SJSA1 (cell line): ENCODE measurements around the gene TOLLIP. TPM values are rescaled to one million over a fixed set of nuclear protein-coding genes. Genes with fewer than 3 reads are reported as not detected.
"Not testable (repeated sequence)": the region's sequence is repeated elsewhere in the genome, so short reads cannot be mapped to it uniquely, and the experiment has no call there.

Experiments used
- DNase-seq, 2 experiments: peaks; one replicate each; pipeline ENCODE4 v3.0.0-alpha.2; 2015 to 2020; ENCODE audit warnings: low spot score in 2 of 2, low read depth in 1 of 2
- H3K27ac ChIP-seq: fragments of 250-450 bp; sonication (Bioruptor Pico); 2 replicates; pipeline ENCODE4 v1.5.1; 2020; ENCODE audit warnings: mild to moderate bottlenecking, moderate library complexity
- H3K27me3 ChIP-seq: fragments of 250-450 bp; sonication (Bioruptor Pico); replicated peaks from 2 replicates; pipeline ENCODE4 v1.5.1; 2020; ENCODE audit warnings: mild to moderate bottlenecking, moderate library complexity
- H3K36me3 ChIP-seq: fragments of 250-450 bp; sonication (Bioruptor Pico); 2 replicates; pipeline ENCODE4 v1.5.1; 2020; ENCODE audit warnings: mild to moderate bottlenecking
- H3K4me1 ChIP-seq: fragments of 250-450 bp; sonication (Bioruptor Pico); replicated peaks from 2 replicates; pipeline ENCODE4 v1.6.1; 2021; ENCODE audit warnings: mild to moderate bottlenecking
- H3K4me3 ChIP-seq: fragments of 250-450 bp; sonication (Bioruptor Pico); 2 replicates; pipeline ENCODE4 v1.5.1; 2020; ENCODE audit warnings: mild to moderate bottlenecking
- H3K9me3 ChIP-seq: fragments of 250-450 bp; sonication (Bioruptor Pico); replicated peaks from 2 replicates; pipeline ENCODE4 v1.5.1; 2020; ENCODE audit warnings: mild to moderate bottlenecking
- total RNA-seq: library from RNA; depleted of rRNA; stranded (reverse); fragments of >200 nt; shearing (Covaris generic); gene quantifications from 2 replicates; pipeline ENCODE4 v1.2.3, GENCODE V29; 2014

The TOLLIP gene
- total RNA-seq, 1 experiment from 2014 or later = 18.8 TPM

GRCh38 chr11:1348146-1348795 is 38.8 kb upstream of the TOLLIP start:
- Histone ChIP-seq H3K4me1 (no peaks in the 10 kb centered on the region), H3K4me3 (no peak overlapping the region), H3K9me3 (no peaks in the 10 kb centered on the region), H3K36me3 (no peaks in the 10 kb centered on the region), H3K27ac (no peak overlapping the region), H3K27me3 (no peaks in the 10 kb centered on the region)
- no peak for DNase-seq

GRCh38 chr11:1347411-1347999 is 38.1 kb upstream of the TOLLIP start:
- H3K27me3 ChIP-seq, DNase-seq, H3K9me3 ChIP-seq, H3K4me1 ChIP-seq, H3K36me3 ChIP-seq, H3K27ac ChIP-seq, H3K4me3 ChIP-seq: not testable (repeated sequence)

DNA sequence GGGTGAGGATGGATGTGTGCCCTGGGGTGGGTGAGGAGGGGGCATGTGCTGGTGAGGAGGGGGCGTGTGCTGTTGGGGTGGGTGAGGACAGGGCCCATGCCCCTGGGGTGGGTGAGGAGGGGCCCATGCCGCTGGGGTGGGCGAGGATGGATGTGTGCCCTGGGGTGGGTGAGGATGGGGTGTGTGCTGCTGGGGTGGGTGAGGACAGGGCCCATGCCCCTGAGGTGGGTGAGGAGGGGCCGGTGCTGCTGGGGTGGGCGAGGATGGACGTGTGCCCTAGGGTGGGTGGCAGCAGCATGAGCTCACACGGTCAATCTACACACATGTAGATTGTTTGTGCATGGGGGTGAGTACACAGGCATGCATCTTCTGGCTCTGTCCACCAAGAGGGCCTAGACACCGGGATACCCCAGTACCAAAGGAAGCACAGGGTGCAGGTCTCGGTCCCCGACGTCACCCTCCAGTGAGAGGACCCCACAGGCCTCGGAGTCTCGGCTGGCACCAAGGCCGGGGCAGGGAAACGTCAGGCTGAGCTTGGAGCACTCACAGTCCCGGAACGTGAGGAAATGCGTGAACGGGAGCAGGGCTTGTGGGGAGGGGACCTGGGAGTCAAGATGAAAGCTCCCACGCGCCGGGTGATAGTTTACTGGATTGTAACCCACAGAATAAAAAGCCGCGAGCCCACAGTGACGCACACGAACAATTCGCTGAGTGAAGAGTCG is 37.4 kb upstream of the TOLLIP start:
- H3K27me3 ChIP-seq = no peaks in the 10 kb centered on the region
- no peak overlapping the region for H3K4me3 ChIP-seq

DNA sequence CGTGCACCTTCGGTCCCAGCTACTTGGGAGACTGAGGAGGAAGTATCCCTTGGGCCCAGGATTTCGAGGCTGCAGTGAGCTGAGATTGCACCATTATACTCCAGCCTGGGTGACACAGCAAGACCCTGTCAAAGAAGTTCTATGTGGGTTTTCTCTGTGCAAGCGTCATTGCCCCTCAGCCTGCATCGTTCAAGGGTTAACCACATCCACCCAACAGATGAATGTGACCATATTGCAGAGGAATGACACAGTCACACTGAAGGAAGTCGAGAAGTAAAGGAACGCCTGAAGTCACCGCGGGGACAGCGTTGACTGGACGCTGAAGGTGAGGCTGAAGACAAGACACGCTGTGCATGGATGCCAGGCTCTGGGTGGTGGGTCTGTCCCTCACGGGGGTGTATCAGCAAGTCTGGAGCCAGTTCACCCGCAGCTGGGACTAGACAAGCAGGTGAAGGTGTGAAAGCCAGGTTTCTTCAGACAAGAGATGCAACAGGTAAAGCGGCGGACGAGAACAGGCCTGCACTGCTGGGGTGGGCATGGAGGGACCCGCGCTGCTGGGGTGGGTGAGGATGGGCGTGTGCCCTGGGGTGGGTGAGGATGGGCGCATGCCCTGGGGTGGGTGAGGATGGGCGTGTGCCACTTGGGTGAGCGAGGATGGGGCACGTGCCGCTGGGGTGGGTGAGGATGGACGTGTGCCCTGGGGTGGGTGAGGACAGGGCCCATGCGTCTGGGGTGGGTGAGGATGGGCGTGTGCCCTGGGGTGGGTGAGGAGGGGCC is 36.5 kb upstream of the TOLLIP start:
- no peaks in the 10 kb centered on the region for H3K9me3 ChIP-seq
- H3K4me3 ChIP-seq = no peak overlapping the region
- no peak overlapping the region for H3K27ac ChIP-seq
- DNase-seq = no peak
- no peaks in the 10 kb centered on the region for H3K4me1 ChIP-seq
- H3K36me3 ChIP-seq = no peaks in the 10 kb centered on the region
- no peaks in the 10 kb centered on the region for H3K27me3 ChIP-seq

More for the DNA sequence above, 37.4 kb upstream of the TOLLIP start:
- H3K4me1 ChIP-seq = no peaks in the 10 kb centered on the region
- no peaks in the 10 kb centered on the region for H3K9me3 ChIP-seq
- DNase-seq = no peak
- no peaks in the 10 kb centered on the region for H3K36me3 ChIP-seq
- no peak overlapping the region for H3K27ac ChIP-seq

- Histone ChIP-seq H3K27me3 (no peaks in the 10 kb centered on the region), H3K9me3 (no peaks in the 10 kb centered on the region), H3K4me3 (no peak overlapping the region), H3K36me3 (no peaks in the 10 kb centered on the region), H3K4me1 (peaks cover 9% of the 10 kb centered on the region), H3K27ac (no peak overlapping the region)
- no peak for DNase-seq
Observed at GRCh38 chr11:1344056-1344635, 34.7 kb upstream of the TOLLIP start.

DNA sequence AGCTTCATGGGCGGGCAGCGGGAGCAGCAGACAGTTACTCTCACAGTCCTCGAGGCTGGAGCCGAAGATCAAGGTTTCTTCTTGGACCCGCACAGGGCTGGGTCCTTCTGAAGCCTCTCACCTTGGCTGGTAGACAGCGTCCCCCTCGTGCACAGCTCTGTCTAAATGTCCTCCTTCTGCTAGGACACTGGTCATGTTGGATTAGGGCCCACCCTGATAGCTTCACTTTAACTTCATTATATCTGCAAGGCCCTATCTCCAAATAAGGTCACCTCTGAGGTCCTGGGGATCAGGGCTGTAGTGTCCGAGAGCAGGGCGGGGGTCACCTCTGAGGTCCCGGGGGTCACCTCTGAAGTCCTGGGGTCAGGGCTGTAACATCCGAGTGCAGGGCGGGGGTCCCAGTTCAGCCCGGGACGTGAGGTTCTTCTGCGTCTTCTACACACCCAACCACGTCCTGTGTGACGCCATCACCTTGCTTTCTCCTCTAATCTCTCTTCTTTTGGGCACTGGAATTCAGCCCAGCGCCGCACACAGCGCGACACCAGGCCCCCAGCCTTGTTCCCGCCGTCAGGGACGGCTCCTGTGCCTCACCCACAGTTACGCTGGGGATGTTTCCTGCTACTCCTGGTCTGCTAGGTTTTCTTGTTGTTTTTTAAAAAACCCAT is 34.1 kb upstream of the TOLLIP start:
- Histone ChIP-seq H3K27ac (no peak overlapping the region), H3K36me3 (no peaks in the 10 kb centered on the region), H3K27me3 (no peaks in the 10 kb centered on the region), H3K9me3 (no peaks in the 10 kb centered on the region), H3K4me3 (no peak overlapping the region), H3K4me1 (peaks cover 9% of the 10 kb centered on the region)
- no peak for DNase-seq

- Histone ChIP-seq H3K36me3 (no peaks in the 10 kb centered on the region), H3K9me3 (no peaks in the 10 kb centered on the region), H3K27ac (no peak overlapping the region), H3K4me3 (no peak overlapping the region), H3K27me3 (no peaks in the 10 kb centered on the region), H3K4me1 (peaks cover 9% of the 10 kb centered on the region)
- DNase-seq = no peak
Observed at GRCh38 chr11:1342946-1343345, 33.5 kb upstream of the TOLLIP start.

- no peaks in the 10 kb centered on the region for H3K27me3 ChIP-seq
- no peak overlapping the region for H3K4me3 ChIP-seq
- H3K36me3 ChIP-seq = no peaks in the 10 kb centered on the region
- no peak for DNase-seq
- H3K27ac ChIP-seq = no peak overlapping the region
- no peaks in the 10 kb centered on the region for H3K9me3 ChIP-seq
- peaks cover 9% of the 10 kb centered on the region for H3K4me1 ChIP-seq
Observed at GRCh38 chr11:1341928-1342524, 32.6 kb upstream of the TOLLIP start.

- not testable (repeated sequence) for H3K4me1 ChIP-seq, DNase-seq, H3K4me3 ChIP-seq, H3K36me3 ChIP-seq, H3K27ac ChIP-seq, H3K9me3 ChIP-seq, H3K27me3 ChIP-seq
Observed at GRCh38 chr11:1341226-1341625, 31.8 kb upstream of the TOLLIP start.

GRCh38 chr11:1340111-1340510 is 30.7 kb upstream of the TOLLIP start:
- no peaks in the 10 kb centered on the region for H3K27me3 ChIP-seq
- no peaks in the 10 kb centered on the region for H3K9me3 ChIP-seq
- no peak overlapping the region; the same call in 1 of the 2 replicates for H3K4me3 ChIP-seq
- no peaks in the 10 kb centered on the region for H3K36me3 ChIP-seq
- no peak overlapping the region for H3K27ac ChIP-seq
- peak in 1 of 2 experiments; percentile 17 for DNase-seq
- H3K4me1 ChIP-seq = peaks cover 16% of the 10 kb centered on the region

DNA sequence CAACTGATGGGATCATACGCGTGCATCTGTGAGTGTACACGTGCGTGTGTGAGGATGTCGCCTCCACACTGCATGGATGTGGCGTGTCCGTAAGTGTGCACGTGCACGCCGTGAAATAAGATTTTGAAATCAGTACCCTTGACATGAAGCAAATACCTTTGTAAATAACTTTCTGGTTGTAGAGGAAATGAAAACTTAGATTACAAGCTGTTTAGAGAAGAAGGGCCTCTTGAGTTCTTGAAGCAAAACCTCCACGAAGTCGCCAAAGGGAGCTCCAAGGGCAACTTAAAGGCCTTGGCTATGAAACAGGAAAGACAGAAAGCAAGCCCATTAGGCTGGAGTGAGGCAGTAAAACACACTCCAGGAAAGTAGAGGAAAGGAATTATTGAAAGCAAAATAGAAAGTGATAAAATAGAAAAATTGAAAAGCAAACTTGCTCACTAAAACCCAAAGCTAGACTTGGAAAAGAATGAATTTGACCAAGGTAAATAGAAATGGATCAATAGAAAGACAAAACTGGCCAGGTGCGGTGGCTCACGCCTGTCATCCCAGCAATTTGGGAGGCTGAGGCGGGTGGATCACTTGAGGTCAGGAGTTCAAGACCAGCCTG is 29.7 kb upstream of the TOLLIP start:
- H3K27me3 ChIP-seq = no peaks in the 10 kb centered on the region
- no peak overlapping the region for H3K4me3 ChIP-seq
- no peak for DNase-seq
- H3K27ac ChIP-seq = no peak overlapping the region
- peaks cover 16% of the 10 kb centered on the region for H3K4me1 ChIP-seq
- no peaks in the 10 kb centered on the region for H3K9me3 ChIP-seq
- no peaks in the 10 kb centered on the region for H3K36me3 ChIP-seq

DNA sequence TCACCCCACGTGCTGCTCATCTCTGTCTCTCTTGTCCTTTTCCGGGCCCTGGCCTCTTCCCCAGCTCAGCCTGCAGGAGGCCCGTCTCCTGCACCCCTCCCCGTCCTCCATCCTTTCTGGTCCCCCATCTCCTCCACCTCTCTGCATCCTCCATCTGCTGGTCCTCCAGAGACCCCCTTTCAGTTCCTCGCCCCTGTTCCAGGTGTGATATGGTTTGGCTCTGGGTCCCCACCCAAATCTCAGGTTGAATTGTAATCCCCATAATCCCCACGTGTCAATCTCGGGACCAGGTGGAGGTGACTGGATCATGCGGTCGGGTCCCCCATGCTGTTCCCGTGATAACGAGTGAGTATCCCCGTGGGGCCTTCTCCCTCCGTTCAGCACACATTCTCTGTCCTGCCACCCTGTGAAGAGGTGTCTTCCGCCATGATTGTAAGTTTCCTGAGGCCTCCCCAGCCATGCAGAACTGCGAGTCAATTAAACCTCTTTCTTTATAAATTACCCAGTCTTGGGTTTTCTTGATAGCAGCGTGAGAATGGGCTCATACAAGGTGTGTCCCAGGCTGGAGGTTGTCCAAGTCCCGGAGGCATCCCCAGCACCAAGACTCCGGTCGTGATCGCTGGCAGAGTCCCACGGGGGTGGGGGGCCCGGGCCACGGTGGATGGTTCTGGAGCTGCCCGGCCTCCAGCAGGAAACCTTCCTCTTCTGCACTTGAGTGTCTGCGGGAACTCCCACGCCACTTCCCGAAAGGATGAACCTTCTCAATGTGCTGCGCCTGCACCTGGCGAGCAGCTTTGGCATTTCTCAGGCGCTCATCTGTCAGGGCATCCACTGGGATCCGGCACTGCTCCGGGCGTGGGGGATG is 29.0 kb upstream of the TOLLIP start:
- Histone ChIP-seq H3K27ac (no peak overlapping the region), H3K27me3 (no peaks in the 10 kb centered on the region), H3K36me3 (no peaks in the 10 kb centered on the region), H3K4me3 (no peak overlapping the region), H3K4me1 (peaks cover 16% of the 10 kb centered on the region), H3K9me3 (no peaks in the 10 kb centered on the region)
- no peak for DNase-seq
